HG02642 (cell line): Measurements from ENCODE around the gene SAP30.

Experiments
- ATAC-seq: cut with Tn5 transposase; IDR thresholded peaks from one replicate; pipeline ENCODE4 v1.9.1; 2021; ENCODE audit warnings: mild to moderate bottlenecking; ENCODE audit not compliant: unreplicated experiment, poor library complexity

The SAP30 gene

GRCh38 chr4:173365359-173365996, 5.3 kb upstream of the SAP30 start:
- ATAC-seq, result no peak

GRCh38 chr4:173367285-173367684, 3.5 kb upstream of the SAP30 start:
- ATAC-seq, result no peak

GRCh38 chr4:173367946-173368345, 2.8 kb upstream of the SAP30 start:
- no peak for ATAC-seq

- ATAC-seq, result peak; percentile 8
Observed at GRCh38 chr4:173370130-173370476, 651 bp upstream of the SAP30 start.

- ATAC-seq, result peak; percentile 31
Observed at GRCh38 chr4:173371292-173372192, 788 bp downstream of the SAP30 start.

- no peak for ATAC-seq
Observed at GRCh38 chr4:173374588-173374987, 3.8 kb downstream of the SAP30 start.

GRCh38 chr4:173379929-173380328, 9.2 kb downstream of the SAP30 start:
- no peak for ATAC-seq

- peak; percentile 65 for ATAC-seq
Observed at GRCh38 chr4:173380987-173381386, 10.2 kb downstream of the SAP30 start.

GRCh38 chr4:173381610-173382009, 10.9 kb downstream of the SAP30 start:
- ATAC-seq, result no peak

GRCh38 chr4:173382349-173382748, 11.6 kb downstream of the SAP30 start:
- no peak for ATAC-seq

GRCh38 chr4:173386751-173387150, 16.0 kb downstream of the SAP30 start:
- ATAC-seq, result no peak

GRCh38 chr4:173391701-173392100, 20.9 kb downstream of the SAP30 start:
- no peak for ATAC-seq

- ATAC-seq, result no peak
Observed at GRCh38 chr4:173397604-173398003, 26.9 kb downstream of the SAP30 start.

GRCh38 chr4:173398220-173398619, 27.5 kb downstream of the SAP30 start:
- no peak for ATAC-seq

- no peak for ATAC-seq
Observed at GRCh38 chr4:173398779-173399415, 28.1 kb downstream of the SAP30 start, which contains the start of gene SCRG1. TSS of gene SCRG1 (minus strand) at chr4:173399116. CDS start at chr4:173391414, 7,702 bp downstream.

- ATAC-seq, result no peak
Observed at GRCh38 chr4:173401063-173401462, 30.3 kb downstream of the SAP30 start.

GRCh38 chr4:173403051-173403450, 32.3 kb downstream of the SAP30 start:
- no peak for ATAC-seq

- no peak for ATAC-seq
Observed at GRCh38 chr4:173404296-173404865, 33.6 kb downstream of the SAP30 start.

GRCh38 chr4:173405840-173406606, 35.3 kb downstream of the SAP30 start:
- peak; percentile 88 for ATAC-seq

GRCh38 chr4:173410079-173410478, 39.3 kb downstream of the SAP30 start:
- ATAC-seq, result no peak
